ENCODE results near the gene KIAA1755. TPM values are rescaled to one million over a fixed set of nuclear protein-coding genes. Genes with fewer than 3 reads are reported as not detected.

The KIAA1755 gene
- polyA plus RNA-seq, 1 of the 3 experiments (the other 2 are of a cell fraction): 0.54 TPM

GRCh38 chr20:38161412-38161774 is 99.1 kb downstream of the KIAA1755 start:
- peaks cover 31 to 35% of the 10 kb centered on the region in 2 experiments for H3K36me3 ChIP-seq (replicated peaks in 1 of 2; ENCODE audit: control insufficient read depth in 1 of 2, insufficient read depth in 2 of 2, low read length in 1 of 2)
- no peak overlapping the region for H2AFZ ChIP-seq (ENCODE audit: low read depth)
- H4K20me1 ChIP-seq (ENCODE audit: insufficient read depth): no peaks in the 10 kb centered on the region
- WGBS (ENCODE audit: low lambda C conversion rate): 98% methylated on average over 5 of the region's 14 CpGs
- H3K9me2 ChIP-seq: no peaks in the 10 kb centered on the region
- no peak for DNase-seq
- ChIA-PET POLR2A (no interaction called here), CTCF (interaction anchor here (0.7 to 4.2 kb wide), 6 partner anchors 9 to 597 kb away, joined by 3 to 20 read pairs (median 6); no protein-coding TSS in a partner anchor)
- no peaks in the 10 kb centered on the region for H3K27me3 ChIP-seq (ENCODE audit: insufficient read depth)
- peaks cover 35 to 43% of the 10 kb centered on the region in 2 experiments; a peak in 2 of 4 replicates for H3K4me1 ChIP-seq (ENCODE audit: control insufficient read depth in 1 of 2, insufficient read depth in 2 of 2, low read depth in 1 of 2, low read length in 1 of 2)
- H3K27ac ChIP-seq (ENCODE audit: low read depth in 2 of 2, low read length in 1 of 2): no peak overlapping the region
- no peak overlapping the region for H3K4me3 ChIP-seq (ENCODE audit: low read depth in 2 of 2, low read length in 1 of 2)
- no peaks in the 10 kb centered on the region for H3K9me3 ChIP-seq
- TF ChIP-seq RXRA (IDR thresholded peaks at IDR 0.05; ENCODE audit: borderline replicate concordance, low read depth) (no peak), POLR2AphosphoS5 (IDR thresholded peaks at IDR 0.05; ENCODE audit: low read depth, low read length) (peak; percentile 18; the same call in 1 of the 2 replicates)
- peaks cover 46% of the 10 kb centered on the region for H3F3A ChIP-seq (replicated peaks; ENCODE audit: insufficient read depth)
- no peak overlapping the region for H3K9ac ChIP-seq
- peak overlapping the region; percentile 91 for H3K4me2 ChIP-seq
- peaks cover 62% of the 10 kb centered on the region for H3K79me2 ChIP-seq (ENCODE audit: insufficient read depth)

Other genes with a start within 250 kb of the KIAA1755 start
- gene TTI1, start 227.3 kb downstream of the KIAA1755 start, polyA plus RNA-seq (2012; rRNA removed): 14.7 and 15.6 TPM in 2 replicates
- gene RPRD1B, start 227.0 kb downstream of the KIAA1755 start, polyA plus RNA-seq (2012; rRNA removed): 11.8 and 13.3 TPM in 2 replicates
- 548 and 676 TPM in 2 replicates for gene TGM2, start 95.5 kb downstream of the KIAA1755 start, polyA plus RNA-seq (2012; rRNA removed)
- not detected in 2 replicates for gene BPI, start 43.4 kb upstream of the KIAA1755 start, polyA plus RNA-seq (2012; rRNA removed)
- 0.03 and 0.05 TPM in 2 replicates for gene LBP, start 85.7 kb upstream of the KIAA1755 start, polyA plus RNA-seq (2012; rRNA removed)
- 34.9 and 40.3 TPM in 2 replicates for gene SNHG17, start 174.6 kb upstream of the KIAA1755 start, polyA plus RNA-seq (2012; rRNA removed)
- gene RALGAPB, start 212.1 kb upstream of the KIAA1755 start, polyA plus RNA-seq (2012; rRNA removed): 10.8 and 14.7 TPM in 2 replicates

Data from SK-N-SH (cell line).